AG09309 (cell line): Measurements from ENCODE around the gene PON3.
A peak's percentile ranks its signal among the peaks of the same experiment; 100 is the strongest.

ENCODE experiments used
- DNase-seq: peaks from one replicate; pipeline ENCODE4 v3.0.0-alpha.2; 2010; ENCODE audit warnings: low read depth
- H3K4me3 ChIP-seq: 2 replicates; pipeline ENCODE4 v1.5.1; 2011; ENCODE audit warnings: mild to moderate bottlenecking, low read depth, low read length, moderate library complexity; ENCODE audit not compliant: control insufficient read depth
- TF ChIP-seq, protein P1 (sequence below): IDR thresholded peaks from 2 replicates; pipeline ENCODE4 v1.5.1; 2011; ENCODE audit warnings: mild to moderate bottlenecking, low read depth, low read length, inconsistent platforms; ENCODE audit not compliant: insufficient read depth, control insufficient read depth; ENCODE audit errors: missing control alignments

The PON3 gene

DNA sequence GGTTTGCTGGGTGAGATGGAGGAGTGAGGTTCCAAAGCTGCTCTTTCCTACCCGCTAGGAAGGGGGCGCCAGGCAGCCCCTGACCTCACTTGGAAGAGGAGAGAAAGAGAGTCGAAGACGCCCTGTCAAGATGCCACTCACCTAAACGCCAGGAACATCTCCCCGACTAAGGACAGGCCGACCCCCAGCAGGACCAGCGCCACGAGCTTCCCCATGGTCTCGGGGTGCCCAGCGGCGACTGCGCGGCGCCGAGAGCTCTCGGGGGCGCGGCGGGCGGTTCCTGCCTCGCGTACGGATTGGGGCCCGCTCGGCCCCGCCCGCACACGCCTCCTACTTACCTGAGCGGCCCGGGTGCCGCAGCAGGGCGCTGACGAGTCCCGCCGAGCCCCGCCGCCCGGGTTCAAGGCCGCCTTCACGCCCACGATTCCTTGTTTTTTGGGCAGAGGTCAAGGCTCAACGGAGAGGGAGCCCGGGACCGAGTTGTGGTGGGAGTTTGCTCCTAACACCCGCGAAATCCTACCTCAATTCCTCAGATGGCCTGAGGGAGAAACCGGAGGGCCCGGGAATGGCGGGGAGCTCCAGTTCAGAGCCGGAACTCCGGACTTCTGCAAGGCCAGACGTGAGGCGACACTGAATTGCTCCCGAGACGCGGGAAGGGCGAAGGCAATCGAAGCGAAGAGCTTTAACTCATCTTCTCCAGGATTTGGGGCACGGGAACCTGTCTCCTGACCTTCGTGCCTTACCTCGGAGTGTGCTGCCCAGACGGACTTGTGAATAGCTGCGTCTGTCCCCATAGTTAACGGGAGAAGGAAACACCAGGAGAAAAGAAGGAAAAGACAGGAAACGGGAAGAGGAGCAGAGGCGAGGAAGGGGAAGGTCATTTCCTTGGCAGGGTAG, at the start of gene PON3:
TSS of gene PON3 (minus strand) at position 240 of the 897 bp plus-strand sequence. CDS start at position 215, 25 bp downstream.
- H3K4me3 ChIP-seq = no peak within 1 kb of the TSS
- no peak for DNase-seq
- TF ChIP-seq, protein P1, sequence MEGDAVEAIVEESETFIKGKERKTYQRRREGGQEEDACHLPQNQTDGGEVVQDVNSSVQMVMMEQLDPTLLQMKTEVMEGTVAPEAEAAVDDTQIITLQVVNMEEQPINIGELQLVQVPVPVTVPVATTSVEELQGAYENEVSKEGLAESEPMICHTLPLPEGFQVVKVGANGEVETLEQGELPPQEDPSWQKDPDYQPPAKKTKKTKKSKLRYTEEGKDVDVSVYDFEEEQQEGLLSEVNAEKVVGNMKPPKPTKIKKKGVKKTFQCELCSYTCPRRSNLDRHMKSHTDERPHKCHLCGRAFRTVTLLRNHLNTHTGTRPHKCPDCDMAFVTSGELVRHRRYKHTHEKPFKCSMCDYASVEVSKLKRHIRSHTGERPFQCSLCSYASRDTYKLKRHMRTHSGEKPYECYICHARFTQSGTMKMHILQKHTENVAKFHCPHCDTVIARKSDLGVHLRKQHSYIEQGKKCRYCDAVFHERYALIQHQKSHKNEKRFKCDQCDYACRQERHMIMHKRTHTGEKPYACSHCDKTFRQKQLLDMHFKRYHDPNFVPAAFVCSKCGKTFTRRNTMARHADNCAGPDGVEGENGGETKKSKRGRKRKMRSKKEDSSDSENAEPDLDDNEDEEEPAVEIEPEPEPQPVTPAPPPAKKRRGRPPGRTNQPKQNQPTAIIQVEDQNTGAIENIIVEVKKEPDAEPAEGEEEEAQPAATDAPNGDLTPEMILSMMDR = no peak

DNA sequence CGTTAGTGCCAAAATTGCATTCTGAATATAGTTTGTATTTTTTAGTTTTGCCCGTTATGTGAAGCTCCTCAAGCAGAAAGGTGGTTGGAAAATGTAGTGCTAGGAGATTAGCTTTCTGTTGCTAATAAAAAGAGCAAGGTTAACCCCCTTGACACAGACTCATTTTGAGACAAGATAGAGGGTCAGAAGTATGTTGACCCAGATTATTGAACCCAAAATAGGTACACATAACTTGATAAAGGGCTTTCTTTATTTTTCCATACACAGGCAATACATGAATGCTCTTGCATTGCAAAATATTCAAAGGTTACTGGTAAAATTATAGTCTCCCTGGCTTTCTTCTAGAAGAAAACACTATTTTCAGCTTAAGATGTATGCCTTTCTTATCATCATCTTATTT, 48.6 kb upstream of the PON3 start:
- H3K4me3 ChIP-seq = no peak overlapping the region
- DNase-seq = no peak
- TF ChIP-seq, protein P1 = no peak

DNA sequence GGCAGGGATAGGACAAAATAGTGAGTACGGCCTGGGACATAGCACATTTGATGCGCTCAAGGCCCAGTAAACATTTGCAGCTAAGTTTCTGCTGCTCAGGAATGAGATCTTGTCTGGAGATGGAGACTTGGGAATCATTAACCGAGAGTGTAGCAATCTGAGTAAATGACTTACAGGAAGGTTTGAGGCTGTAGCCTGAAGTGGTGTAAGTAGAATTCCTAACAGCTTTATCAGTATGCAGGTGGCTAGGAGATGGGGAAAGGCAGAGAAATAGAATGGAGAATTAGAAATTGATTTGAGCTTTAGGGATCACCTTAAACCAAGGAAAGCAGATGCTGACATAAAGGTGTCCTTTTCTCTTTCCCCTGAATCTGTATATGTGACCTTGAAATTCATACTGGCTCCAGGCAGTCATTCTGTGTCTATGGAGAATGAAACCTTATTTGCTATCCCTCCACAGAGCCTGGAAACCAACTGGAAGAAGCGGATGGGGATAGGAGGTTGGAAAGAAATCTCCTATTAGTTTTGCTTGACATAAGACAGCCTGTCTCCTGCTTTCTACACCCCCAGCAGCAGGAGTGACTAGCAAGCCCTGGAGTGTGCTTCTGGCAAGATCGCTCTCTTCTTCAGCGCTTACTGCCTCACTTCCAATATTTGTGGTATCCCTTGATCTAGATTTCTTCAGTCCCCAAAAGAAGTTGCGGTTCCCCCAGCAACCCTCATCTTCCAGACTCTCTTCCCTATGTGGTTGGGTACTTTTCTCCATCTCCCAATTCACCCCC, 45.1 kb upstream of the PON3 start:
- no peak overlapping the region for H3K4me3 ChIP-seq
- TF ChIP-seq, protein P1 = no peak
- DNase-seq = no peak

DNA sequence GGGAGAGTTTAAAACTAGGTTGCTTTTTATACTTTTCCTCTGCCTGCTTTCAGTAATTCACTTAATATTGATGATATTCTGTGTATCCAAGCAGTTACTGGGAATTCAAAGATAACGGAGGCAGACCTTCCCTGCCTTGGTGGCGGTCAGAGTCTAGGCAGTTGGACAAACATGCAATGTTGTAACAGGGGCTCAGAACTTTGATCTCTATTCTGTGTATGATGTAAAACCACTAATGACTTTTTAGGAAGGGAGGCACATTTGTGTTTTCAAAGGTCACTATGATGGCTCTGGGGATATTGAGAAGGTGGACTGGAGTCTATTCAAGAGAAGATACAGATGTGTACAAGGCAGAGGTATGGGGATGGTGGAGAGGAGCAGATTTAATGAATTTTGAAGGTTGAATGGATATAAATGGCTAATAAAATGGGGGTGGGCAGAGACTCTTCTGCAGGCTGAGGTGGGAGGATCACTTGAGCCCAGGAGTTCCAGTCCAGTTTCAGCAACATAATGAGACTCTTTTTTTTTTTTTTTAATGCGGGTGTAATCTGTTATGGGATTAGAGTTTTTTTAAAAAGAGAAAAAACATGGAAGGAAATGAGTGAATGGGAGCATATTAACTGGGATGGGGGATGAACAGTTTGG, 44.3 kb upstream of the PON3 start:
- TF ChIP-seq, protein P1 = no peak
- no peak for DNase-seq
- no peak overlapping the region for H3K4me3 ChIP-seq

DNA sequence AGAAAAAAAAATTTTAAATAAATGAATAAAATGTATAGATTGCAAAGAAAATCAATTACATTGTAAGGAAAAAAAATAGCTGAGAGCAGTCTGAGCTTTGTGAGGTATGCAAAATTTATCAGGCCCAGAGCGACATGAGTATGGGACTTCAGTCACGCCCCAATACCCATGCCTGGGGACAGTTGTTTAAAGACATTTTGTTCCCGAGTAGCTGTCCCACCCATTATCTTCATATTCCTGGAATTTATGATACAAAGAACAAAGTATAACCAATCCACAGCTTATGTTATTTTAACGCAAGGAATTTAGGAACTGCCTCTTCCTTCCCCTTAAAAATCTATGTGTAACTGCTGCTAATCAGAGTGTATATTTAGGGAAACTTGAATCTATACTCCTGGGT, 40.2 kb upstream of the PON3 start:
- TF ChIP-seq, protein P1 = no peak
- no peak for DNase-seq
- H3K4me3 ChIP-seq = no peak overlapping the region

DNA sequence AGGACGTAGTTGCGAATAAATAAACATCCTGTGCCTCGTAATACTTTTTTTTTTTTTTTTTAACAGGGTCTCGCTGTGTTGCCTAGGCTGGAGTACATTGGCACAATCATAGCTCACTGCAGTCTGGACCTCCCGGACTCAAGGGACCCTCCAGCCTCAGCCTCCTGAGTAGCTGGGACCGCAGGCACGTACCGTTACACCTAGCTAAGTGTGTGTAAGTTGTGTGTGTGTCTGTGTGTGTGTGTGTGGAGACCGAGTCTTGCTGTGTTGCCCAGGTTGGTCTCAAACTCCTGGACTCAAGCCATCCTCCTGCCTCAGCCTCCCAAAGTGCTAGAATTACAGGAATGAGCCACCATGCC, 39.2 kb upstream of the PON3 start:
- DNase-seq = no peak
- H3K4me3 ChIP-seq = peak overlapping the region; percentile 67
- TF ChIP-seq, protein P1 = no peak
